Measurements from ENCODE around the gene MMP11. TPM values are rescaled to one million over a fixed set of nuclear protein-coding genes. Genes with fewer than 3 reads are reported as not detected.
"Not testable (repeated sequence)": the region's sequence is repeated elsewhere in the genome, so short reads cannot be mapped to it uniquely, and the experiment has no call there.

MMP11 gene
- total RNA-seq, result 3.9 TPM

GRCh38 chr22:23772649-23773473 is at the start of gene MMP11:
MMP11 (plus strand) TSS chr22:23772849; CDS start chr22:23772871, 22 bp downstream.
- ATAC-seq (peak; percentile 33), DNase-seq (ENCODE audit: low spot score) (peak; percentile 83)
- intact Hi-C loops (cut with DNase I), result no loop called here

DNA sequence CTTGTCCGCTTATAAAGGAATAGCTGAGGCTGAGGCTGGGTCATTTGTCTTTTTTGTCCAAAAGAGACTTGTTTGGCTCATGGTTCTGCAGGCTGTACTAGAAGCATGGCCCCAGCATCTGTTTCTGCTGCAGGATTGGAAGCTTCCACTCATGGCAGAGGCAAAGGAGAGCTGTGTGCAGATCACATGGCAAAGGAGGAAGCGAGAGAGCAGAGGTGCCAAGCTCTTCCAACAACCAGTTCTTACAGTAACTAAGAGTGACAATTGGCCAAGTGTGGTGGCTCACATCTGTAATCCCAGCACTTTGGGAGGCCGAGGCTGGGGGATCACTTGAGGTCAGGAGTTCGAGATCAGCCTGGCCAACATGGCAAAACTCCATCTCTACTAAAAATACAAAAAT is 44.5 kb upstream of the MMP11 start:
- intact Hi-C loops (cut with DNase I); DNase-seq (ENCODE audit: low spot score); ATAC-seq: not testable (repeated sequence)

DNA sequence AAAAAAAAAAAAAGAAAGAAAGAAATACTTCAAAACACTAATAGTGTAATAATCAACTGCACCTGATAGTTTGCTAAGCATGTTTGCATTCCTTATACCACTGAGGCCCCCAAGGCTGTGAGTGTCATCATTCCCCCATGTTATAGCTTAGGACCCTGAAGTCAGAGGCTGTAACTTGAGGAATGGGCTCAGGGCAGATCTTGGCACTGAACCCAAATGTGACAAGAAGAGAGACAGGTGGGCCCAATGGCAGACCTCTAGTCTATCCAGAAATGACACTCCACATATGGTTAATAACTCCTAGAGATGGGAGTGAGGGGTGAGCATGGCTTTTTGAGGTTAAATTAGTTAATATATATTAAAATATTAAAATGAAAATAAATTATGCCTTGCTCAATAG is 35.0 kb upstream of the MMP11 start:
- no peak for ATAC-seq
- intact Hi-C loops (cut with DNase I), result no loop called here

DNA sequence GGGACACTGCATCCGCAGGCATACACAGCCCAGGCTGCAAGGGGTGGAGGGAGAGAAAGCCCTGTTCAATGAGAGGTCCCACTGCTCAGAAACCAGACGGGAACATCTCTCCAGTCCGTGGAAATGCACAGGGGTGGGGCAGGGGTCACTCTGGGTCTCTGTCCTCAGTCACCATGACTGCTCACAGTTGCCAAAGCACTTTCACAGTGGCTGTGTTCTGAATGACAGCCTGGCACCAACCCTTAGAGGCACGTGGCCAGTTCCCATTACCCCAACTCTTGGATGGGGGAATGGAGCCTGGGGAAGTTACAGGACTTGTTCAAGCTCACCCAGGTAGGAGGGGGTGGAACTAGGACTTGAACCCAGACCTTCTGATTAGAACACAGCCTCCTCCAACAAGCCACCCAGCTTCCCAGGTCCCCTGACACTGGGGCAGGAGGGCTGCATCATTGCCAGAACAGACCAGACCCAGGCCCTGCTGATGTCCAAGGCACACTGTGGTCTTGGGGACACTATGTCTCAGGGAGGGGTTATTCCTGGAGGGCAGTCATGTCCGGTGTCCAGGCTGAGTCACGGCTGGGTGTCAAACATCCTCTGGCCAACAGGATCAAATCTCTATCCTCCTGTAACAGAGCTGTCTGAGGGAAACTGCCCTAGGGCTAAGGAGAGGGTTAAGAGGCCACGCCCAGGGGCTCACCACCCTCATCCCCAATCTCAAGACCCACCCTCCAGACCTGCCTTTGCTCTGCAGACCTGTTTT is 30.0 kb upstream of the MMP11 start:
- intact Hi-C loops (cut with DNase I), result no loop called here
- no peak for DNase-seq (ENCODE audit: low spot score)
- ATAC-seq, result peak; percentile 50

More for the DNA sequence above, 35.0 kb upstream of the MMP11 start:
- DNase-seq (ENCODE audit: low spot score), result no peak

- ATAC-seq (peak; percentile 71), DNase-seq (ENCODE audit: low spot score) (no peak)
- intact Hi-C loops (cut with DNase I), result no loop called here
Observed at GRCh38 chr22:23743303-23743705, 29.3 kb upstream of the MMP11 start.

DNA sequence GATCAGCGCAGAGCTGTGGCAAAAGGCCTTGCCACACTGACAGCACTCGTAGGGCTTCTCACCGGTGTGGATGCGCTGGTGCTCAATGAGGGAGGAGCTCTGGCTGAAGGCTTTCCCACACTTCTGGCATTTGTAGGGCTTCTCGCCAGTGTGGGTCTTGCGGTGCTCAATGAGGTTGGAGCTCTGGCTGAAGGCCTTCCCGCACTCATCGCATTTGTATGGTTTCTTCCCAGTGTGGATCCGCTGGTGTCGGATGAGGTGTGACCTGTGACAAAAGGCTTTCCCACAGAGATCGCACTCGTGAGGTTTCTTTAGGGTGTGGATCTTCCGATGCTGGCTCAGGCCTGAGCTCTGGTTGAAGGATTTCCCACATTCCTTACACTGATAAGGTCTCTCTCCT is 28.6 kb upstream of the MMP11 start:
- ATAC-seq (no peak), DNase-seq (ENCODE audit: low spot score) (no peak)
- intact Hi-C loops (cut with DNase I), result no loop called here

- no peak for DNase-seq (ENCODE audit: low spot score)
- ATAC-seq, result no peak
Observed at GRCh38 chr22:23744485-23744884, 28.2 kb upstream of the MMP11 start.

GRCh38 chr22:23745791-23746190 is 26.9 kb upstream of the MMP11 start:
- intact Hi-C loops (cut with DNase I), result no loop called here

More at GRCh38 chr22:23744485-23744884, 28.2 kb upstream of the MMP11 start:
- intact Hi-C loops (cut with DNase I), result no loop called here

GRCh38 chr22:23749841-23750301 is 22.8 kb upstream of the MMP11 start:
- DNase-seq (ENCODE audit: low spot score) (no peak), ATAC-seq (peak; percentile 49)
- intact Hi-C loops (cut with DNase I), result no loop called here

More at GRCh38 chr22:23745791-23746190, 26.9 kb upstream of the MMP11 start:
- ATAC-seq (no peak), DNase-seq (ENCODE audit: low spot score) (no peak)

DNA sequence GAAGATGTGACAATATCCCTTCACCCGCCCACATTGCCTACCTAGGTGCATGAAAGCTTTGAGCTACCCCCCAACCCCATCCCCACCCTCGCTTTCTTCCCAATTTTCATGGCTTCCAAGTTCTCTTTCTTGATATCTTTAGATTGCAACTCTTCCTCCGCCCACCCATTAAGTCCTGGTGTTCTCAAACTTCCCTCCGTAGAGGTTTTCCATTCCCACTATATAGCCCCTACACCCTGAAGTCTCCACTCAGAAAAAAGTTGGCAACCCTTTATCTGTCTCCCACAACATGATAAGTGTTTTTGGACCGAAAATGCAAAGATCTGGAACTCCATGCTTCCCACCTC is 22.3 kb upstream of the MMP11 start:
- no peak for DNase-seq (ENCODE audit: low spot score)
- intact Hi-C loops (cut with DNase I), result no loop called here
- no peak for ATAC-seq

- peak; percentile 92 for ATAC-seq
Observed at GRCh38 chr22:23750714-23751440, 21.8 kb upstream of the MMP11 start, which contains the start of gene ZNF70. ZNF70 (minus strand) TSS chr22:23751112; CDS start chr22:23745140, 5,972 bp downstream.

GRCh38 chr22:23751441-23751996 is 21.1 kb upstream of the MMP11 start:
- ATAC-seq (peak; percentile 46), DNase-seq (ENCODE audit: low spot score) (no peak)
- intact Hi-C loops (cut with DNase I), result no loop called here

More at GRCh38 chr22:23750714-23751440, 21.8 kb upstream of the MMP11 start, which contains the start of gene ZNF70:
- peak; percentile 88 for DNase-seq (ENCODE audit: low spot score)
- intact Hi-C loops (cut with DNase I), result no loop called here

GRCh38 chr22:23752090-23752691 is 20.5 kb upstream of the MMP11 start:
- DNase-seq (ENCODE audit: low spot score) (no peak), ATAC-seq (no peak)
- intact Hi-C loops (cut with DNase I), result no loop called here

GRCh38 chr22:23752750-23753149 is 19.9 kb upstream of the MMP11 start:
- intact Hi-C loops (cut with DNase I), result no loop called here
- no peak for ATAC-seq

GRCh38 chr22:23753385-23753784 is 19.3 kb upstream of the MMP11 start:
- intact Hi-C loops (cut with DNase I), result no loop called here
- DNase-seq (ENCODE audit: low spot score), result no peak
- no peak for ATAC-seq

More at GRCh38 chr22:23752750-23753149, 19.9 kb upstream of the MMP11 start:
- DNase-seq (ENCODE audit: low spot score), result no peak

- DNase-seq (ENCODE audit: low spot score) (no peak), ATAC-seq (no peak)
- intact Hi-C loops (cut with DNase I), result no loop called here
Observed at GRCh38 chr22:23754220-23754919, 18.3 kb upstream of the MMP11 start, which contains the start of gene VPREB3. VPREB3 (minus strand) TSS chr22:23754425; CDS start chr22:23754363, 62 bp downstream.

DNA sequence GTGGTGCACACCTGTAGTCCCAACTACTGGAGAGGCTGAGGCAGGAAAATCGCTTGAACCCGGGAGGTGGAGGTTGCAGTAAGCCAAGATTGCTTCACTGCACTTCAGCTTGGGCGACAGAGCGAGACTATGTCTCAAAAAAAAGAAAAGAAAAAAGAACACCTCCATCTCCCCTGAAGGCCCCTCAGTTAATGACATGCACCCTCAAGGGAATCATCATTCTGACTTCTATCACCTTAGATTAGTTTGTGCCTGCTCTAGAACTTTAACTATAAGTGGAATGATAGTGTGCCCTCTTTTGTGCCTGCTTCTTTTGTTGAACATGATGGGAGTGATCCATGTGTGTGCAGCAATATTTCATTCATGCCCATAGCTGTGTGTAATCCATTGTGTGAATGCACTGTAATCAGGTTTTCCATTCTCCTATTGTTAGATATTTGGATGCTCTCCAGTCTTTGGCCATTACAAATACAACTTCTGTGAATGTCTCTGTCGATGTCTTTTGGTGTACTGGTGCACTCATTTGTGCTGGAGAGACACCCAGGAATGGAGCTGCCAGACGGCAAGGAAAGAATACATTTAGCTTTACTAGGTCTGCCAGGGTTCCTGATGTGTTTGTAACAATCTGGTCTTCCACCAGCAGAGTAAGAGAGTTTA is 17.5 kb upstream of the MMP11 start:
- no peak for ATAC-seq
- intact Hi-C loops (cut with DNase I), result no loop called here

More for the DNA sequence above, 17.5 kb upstream of the MMP11 start:
- DNase-seq (ENCODE audit: low spot score), result no peak
